Endometrial microvascular endothelial cells (primary cell): ENCODE results near the gene PTGDR2. TPM values are rescaled to one million over a fixed set of nuclear protein-coding genes. Genes with fewer than 3 reads are reported as not detected.

Experiments used
- in situ Hi-C: cut with HindIII; loops from 2 replicates; pipeline ENCODE4 v1.10.0; 2017; ENCODE audit warnings: low sequenced_read_pairs, low pct_unique_long_range_greater_than_20kb; ENCODE audit errors: inconsistent ontology term
- total RNA-seq: library from RNA; depleted of rRNA; stranded (reverse); fragments of >200 nt; gene quantifications from one replicate; pipeline ENCODE4 v1.2.3, GENCODE V29; 2015; ENCODE audit errors: inconsistent ontology term

PTGDR2 gene
- total RNA-seq, 1 donor from 2014 or later = not detected

GRCh38 chr11:60862171-60862570 lies 6.4 kb upstream of the PTGDR2 start:
- in situ Hi-C loops = no loop called here

GRCh38 chr11:60860943-60861342 lies 5.2 kb upstream of the PTGDR2 start:
- in situ Hi-C loops = no loop called here

- in situ Hi-C loops = no loop called here
Measured at GRCh38 chr11:60859616-60860250, 4.0 kb upstream of the PTGDR2 start.

GRCh38 chr11:60858731-60859464 lies 3.1 kb upstream of the PTGDR2 start:
- in situ Hi-C loops = no loop called here

GRCh38 chr11:60858236-60858635 lies 2.5 kb upstream of the PTGDR2 start:
- in situ Hi-C loops = no loop called here

GRCh38 chr11:60857378-60858232 lies 1.9 kb upstream of the PTGDR2 start:
- in situ Hi-C loops = no loop called here

- in situ Hi-C loops = no loop called here
Measured at GRCh38 chr11:60854847-60855725, 664 bp downstream of the PTGDR2 start.

- in situ Hi-C loops = no loop called here
Measured at GRCh38 chr11:60854140-60854846, 1.5 kb downstream of the PTGDR2 start.

GRCh38 chr11:60852982-60853950 lies 2.5 kb downstream of the PTGDR2 start:
- in situ Hi-C loops = no loop called here

GRCh38 chr11:60852117-60852981 lies 3.4 kb downstream of the PTGDR2 start:
- in situ Hi-C loops = no loop called here

- in situ Hi-C loops = no loop called here
Measured at GRCh38 chr11:60851327-60852104, 4.2 kb downstream of the PTGDR2 start.

- in situ Hi-C loops = no loop called here
Measured at GRCh38 chr11:60849641-60850520, 5.9 kb downstream of the PTGDR2 start.

- in situ Hi-C loops = no loop called here
Measured at GRCh38 chr11:60848714-60849151, 7.0 kb downstream of the PTGDR2 start.

GRCh38 chr11:60847896-60848295 lies 7.9 kb downstream of the PTGDR2 start:
- in situ Hi-C loops = no loop called here

- in situ Hi-C loops = no loop called here
Measured at GRCh38 chr11:60847281-60847680, 8.5 kb downstream of the PTGDR2 start.
